ENCODE data around the gene ECT2.
"Not testable (repeated sequence)": the region's sequence is repeated elsewhere in the genome, so short reads cannot be mapped to it uniquely, and the experiment has no call there.

Gene ECT2

DNA sequence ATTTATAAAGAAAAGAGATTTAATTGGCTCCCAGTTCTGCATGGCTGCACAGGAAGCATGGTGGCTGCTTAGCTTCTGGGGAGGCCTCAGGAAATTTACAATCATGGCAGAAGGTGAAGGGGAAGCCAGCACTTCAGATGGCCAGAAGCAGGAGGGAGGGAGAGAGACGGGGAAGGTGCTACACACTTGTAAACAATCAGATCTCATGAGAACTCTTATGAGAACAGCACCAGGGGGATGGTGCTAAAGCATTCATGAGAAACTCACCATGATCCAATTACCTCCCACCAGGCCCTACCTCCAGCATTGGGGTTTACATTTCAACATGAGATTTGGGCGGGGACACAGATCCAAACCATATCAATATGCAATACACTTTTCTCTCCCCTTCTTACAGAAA is 73.7 kb downstream of the ECT2 start:
- H3K36me3 ChIP-seq (replicated peaks): no peaks in the 10 kb centered on the region
- in situ Hi-C loops (cut with HindIII; ENCODE audit: low pct_ligation_motif_present, low sequenced_read_pairs): no loop called here

DNA sequence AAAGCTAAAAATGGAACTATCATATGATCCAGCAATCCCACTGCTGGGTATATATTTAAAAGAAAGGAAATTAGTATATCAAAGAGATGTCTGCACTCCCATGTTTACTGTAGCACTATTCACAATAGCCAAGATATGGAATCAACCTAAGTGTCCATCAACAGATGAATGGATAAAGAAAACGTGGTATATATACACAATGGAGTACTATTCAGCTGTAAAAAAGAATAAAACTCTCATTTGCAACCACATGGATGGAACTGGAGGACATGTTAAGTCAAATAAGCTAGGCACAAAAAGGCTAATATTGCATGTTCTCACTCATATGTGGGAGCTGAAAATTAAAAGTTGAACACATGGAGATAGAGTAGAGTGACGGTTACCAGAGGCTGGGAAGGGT is 76.7 kb downstream of the ECT2 start:
- H3K27ac ChIP-seq; DNase-seq; in situ Hi-C loops (cut with HindIII; ENCODE audit: low pct_ligation_motif_present, low sequenced_read_pairs); H3K36me3 ChIP-seq (replicated peaks); H3K27me3 ChIP-seq (replicated peaks); H3K4me3 ChIP-seq (ENCODE audit: low read depth, low read length): not testable (repeated sequence)

More for the DNA sequence above, 73.7 kb downstream of the ECT2 start:
- no peak overlapping the region for H3K4me3 ChIP-seq (ENCODE audit: low read depth, low read length)
- no peaks in the 10 kb centered on the region for H3K27me3 ChIP-seq (replicated peaks)
- DNase-seq: no peak
- TF ChIP-seq, protein P1, sequence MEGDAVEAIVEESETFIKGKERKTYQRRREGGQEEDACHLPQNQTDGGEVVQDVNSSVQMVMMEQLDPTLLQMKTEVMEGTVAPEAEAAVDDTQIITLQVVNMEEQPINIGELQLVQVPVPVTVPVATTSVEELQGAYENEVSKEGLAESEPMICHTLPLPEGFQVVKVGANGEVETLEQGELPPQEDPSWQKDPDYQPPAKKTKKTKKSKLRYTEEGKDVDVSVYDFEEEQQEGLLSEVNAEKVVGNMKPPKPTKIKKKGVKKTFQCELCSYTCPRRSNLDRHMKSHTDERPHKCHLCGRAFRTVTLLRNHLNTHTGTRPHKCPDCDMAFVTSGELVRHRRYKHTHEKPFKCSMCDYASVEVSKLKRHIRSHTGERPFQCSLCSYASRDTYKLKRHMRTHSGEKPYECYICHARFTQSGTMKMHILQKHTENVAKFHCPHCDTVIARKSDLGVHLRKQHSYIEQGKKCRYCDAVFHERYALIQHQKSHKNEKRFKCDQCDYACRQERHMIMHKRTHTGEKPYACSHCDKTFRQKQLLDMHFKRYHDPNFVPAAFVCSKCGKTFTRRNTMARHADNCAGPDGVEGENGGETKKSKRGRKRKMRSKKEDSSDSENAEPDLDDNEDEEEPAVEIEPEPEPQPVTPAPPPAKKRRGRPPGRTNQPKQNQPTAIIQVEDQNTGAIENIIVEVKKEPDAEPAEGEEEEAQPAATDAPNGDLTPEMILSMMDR (IDR thresholded peaks at IDR 0.05; ENCODE audit: low read depth, low read length, missing control alignments): no peak
- H3K27ac ChIP-seq: no peak overlapping the region

DNA sequence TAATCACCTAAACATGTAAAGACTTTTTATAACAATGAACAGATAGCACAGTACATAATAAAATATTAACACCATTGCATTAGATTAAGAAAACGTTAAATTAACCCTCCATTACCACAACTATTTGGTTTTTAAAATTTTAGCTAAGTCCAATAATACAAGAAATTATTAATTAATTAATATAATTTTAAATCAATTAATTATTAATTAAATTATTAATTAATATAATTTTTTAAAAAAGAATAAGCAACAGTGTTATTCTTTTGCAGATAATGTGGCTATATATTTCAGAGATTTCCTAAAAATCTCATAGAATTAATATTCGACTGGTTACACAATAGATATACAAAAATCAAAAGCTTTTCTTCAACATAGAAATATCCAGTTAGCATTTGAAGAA is 82.5 kb downstream of the ECT2 start:
- DNase-seq: no peak
- no peak overlapping the region for H3K4me3 ChIP-seq (ENCODE audit: low read depth, low read length)
- H3K36me3 ChIP-seq (replicated peaks): no peaks in the 10 kb centered on the region
- in situ Hi-C loops (cut with HindIII; ENCODE audit: low pct_ligation_motif_present, low sequenced_read_pairs): no loop called here
- no peaks in the 10 kb centered on the region for H3K27me3 ChIP-seq (replicated peaks)
- TF ChIP-seq, protein P1 (IDR thresholded peaks at IDR 0.05; ENCODE audit: low read depth, low read length, missing control alignments): no peak
- no peak overlapping the region for H3K27ac ChIP-seq

DNA sequence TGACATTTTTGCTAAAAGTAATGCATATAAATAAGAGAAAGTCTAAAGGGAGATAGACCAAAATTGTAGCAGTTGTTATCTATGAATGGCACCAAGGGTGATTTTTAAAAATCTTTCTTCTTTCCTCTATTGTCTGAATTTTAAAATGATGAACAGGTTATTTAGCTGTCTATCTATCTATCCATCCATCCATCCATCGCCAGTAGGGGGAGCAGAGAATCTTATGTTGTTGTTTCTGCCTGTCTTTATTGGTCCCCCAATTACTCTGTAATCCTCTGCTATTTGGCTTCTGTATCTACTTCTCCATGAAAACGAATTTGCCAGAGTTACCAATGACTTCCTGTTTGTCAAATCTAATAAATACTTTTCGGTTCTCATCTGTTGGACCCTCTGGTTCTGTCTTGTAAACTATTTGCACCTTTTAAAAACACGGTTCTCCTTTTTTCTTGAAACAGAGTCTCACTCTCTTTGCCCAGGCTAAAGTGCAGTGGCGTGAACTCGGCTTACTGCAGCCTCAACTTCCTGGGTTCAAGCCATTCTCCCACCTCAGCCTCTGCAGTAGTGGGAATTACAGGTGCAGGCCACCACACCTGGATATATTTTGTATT is 86.0 kb downstream of the ECT2 start:
- peak; percentile 66 for DNase-seq
- H3K4me3 ChIP-seq (ENCODE audit: low read depth, low read length): no peak overlapping the region
- no peak overlapping the region for H3K27ac ChIP-seq
- H3K27me3 ChIP-seq (replicated peaks): no peaks in the 10 kb centered on the region
- H3K36me3 ChIP-seq (replicated peaks): no peaks in the 10 kb centered on the region
- TF ChIP-seq, protein P1 (IDR thresholded peaks at IDR 0.05; ENCODE audit: low read depth, low read length, missing control alignments): peak; percentile 74
- in situ Hi-C loops (cut with HindIII; ENCODE audit: low pct_ligation_motif_present, low sequenced_read_pairs): no loop called here

DNA sequence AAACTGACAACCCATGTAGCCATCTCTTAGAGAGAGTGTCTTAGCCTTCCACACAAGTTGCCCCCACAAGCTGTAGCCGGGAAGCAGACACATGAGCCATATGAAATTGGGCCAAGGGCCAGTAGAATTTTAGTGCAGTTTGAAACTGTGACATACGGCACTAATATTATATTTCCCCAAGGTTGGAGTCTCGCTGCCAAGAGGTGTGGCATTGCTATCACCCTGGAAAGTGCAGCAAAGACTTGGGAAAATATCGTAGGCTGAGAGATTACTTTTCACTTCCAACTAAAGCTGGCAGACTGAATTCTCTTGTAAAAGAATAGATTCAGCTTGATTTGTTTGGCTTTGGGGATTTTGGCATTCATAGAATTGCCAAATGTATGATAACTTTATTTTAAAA is 89.2 kb downstream of the ECT2 start:
- H3K27ac ChIP-seq: no peak overlapping the region
- H3K4me3 ChIP-seq (ENCODE audit: low read depth, low read length): no peak overlapping the region
- no peaks in the 10 kb centered on the region for H3K36me3 ChIP-seq (replicated peaks)
- TF ChIP-seq, protein P1 (IDR thresholded peaks at IDR 0.05; ENCODE audit: low read depth, low read length, missing control alignments): no peak
- in situ Hi-C loops (cut with HindIII; ENCODE audit: low pct_ligation_motif_present, low sequenced_read_pairs): no loop called here
- DNase-seq: no peak
- no peaks in the 10 kb centered on the region for H3K27me3 ChIP-seq (replicated peaks)

DNA sequence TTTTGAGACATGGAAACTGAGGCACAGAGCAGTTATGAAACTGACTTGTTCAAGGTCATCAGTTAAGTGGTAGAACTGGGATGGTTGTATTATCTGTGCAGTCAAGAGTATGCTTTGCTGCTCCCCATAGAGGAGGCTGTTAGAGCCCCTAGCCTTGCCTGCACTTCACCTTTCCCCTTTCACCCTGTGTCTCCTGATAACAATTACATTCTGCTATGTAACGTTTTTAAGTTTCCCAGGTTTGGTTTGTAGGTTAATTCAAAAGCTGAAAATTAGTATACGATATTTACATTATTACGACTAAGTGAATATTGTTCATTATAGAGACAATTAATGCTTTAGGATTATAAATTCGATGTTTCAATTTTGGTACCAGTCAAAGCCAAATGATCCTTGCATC is 89.9 kb downstream of the ECT2 start:
- Histone ChIP-seq H3K36me3 (replicated peaks) (no peaks in the 10 kb centered on the region), H3K27ac (no peak overlapping the region), H3K27me3 (replicated peaks) (no peaks in the 10 kb centered on the region), H3K4me3 (ENCODE audit: low read depth, low read length) (no peak overlapping the region)
- no peak for DNase-seq
- TF ChIP-seq, protein P1 (IDR thresholded peaks at IDR 0.05; ENCODE audit: low read depth, low read length, missing control alignments): no peak
- in situ Hi-C loops (cut with HindIII; ENCODE audit: low pct_ligation_motif_present, low sequenced_read_pairs): no loop called here
